HCT116 (cell line): Measurements from ENCODE around the gene MISP. TPM values are rescaled to one million over a fixed set of nuclear protein-coding genes. Genes with fewer than 3 reads are reported as not detected.

ENCODE experiments used
- microRNA counts: library from miRNA; unstranded; fragments of <30 nt; microRNA quantifications from one replicate; lab custom pipeline; 2015
- microRNA-seq: library from miRNA; unstranded; fragments of <30 nt; microRNA quantifications from one replicate; pipeline ENCODE4, GENCODE V29; 2016; ENCODE audit warnings: borderline number of aligned reads
- total RNA-seq: library from RNA; stranded (reverse); gene quantifications from one replicate; pipeline ENCODE4 v1.2.1, GENCODE V29; 2021; ENCODE audit not compliant: unreplicated experiment

MISP gene
- total RNA-seq, 1 experiment from 2014 or later, result 38.2 TPM

MicroRNAs within 50 kb of the gene (microRNA counts, 767-probe panel; counts per million panel counts)
- microRNA hsa-miR-3187-3p (lab: Ali Mortazavi, UCI), result not detected

Small RNA genes lying within 50 kb of the gene (microRNA-seq; reads per million reads assigned to microRNA genes)
- gene MIR3187 (35.9 reads per million, percentile 50 among the genes with 10 or more reads in this experiment), gene MIR4745 (8.1 reads per million, percentile 22 among the genes with 10 or more reads in this experiment)

Other genes with a start within 250 kb of the MISP start
- 19.1 TPM for gene TPGS1, start 243.6 kb upstream of the MISP start, total RNA-seq
- gene CDC34, start 219.4 kb upstream of the MISP start, total RNA-seq, result 87.4 TPM
- 0.59 TPM for gene GZMM, start 207.1 kb upstream of the MISP start, total RNA-seq
- gene BSG, start 178.5 kb upstream of the MISP start, total RNA-seq, result 603 TPM
- gene HCN2, start 161.2 kb upstream of the MISP start, total RNA-seq, result 2.4 TPM
- 138 TPM for gene POLRMT, start 117.6 kb upstream of the MISP start, total RNA-seq
- 1.5 TPM for gene FGF22, start 111.2 kb upstream of the MISP start, total RNA-seq
- gene RNF126, start 87.9 kb upstream of the MISP start, total RNA-seq, result 93.8 TPM
- 29.1 TPM for gene FSTL3, start 74.7 kb upstream of the MISP start, total RNA-seq
- gene PRSS57, start 55.7 kb upstream of the MISP start, total RNA-seq, result not detected
- 43.7 TPM for gene PALM, start 42.2 kb upstream of the MISP start, total RNA-seq
- gene PTBP1, start 46.3 kb downstream of the MISP start, total RNA-seq, result 676 TPM
- gene PLPPR3, start 70.8 kb downstream of the MISP start, total RNA-seq, result 0.27 TPM
- not detected for gene AZU1, start 76.7 kb downstream of the MISP start, total RNA-seq
- gene PRTN3, start 89.9 kb downstream of the MISP start, total RNA-seq, result 2.7 TPM
- not detected for gene ELANE, start 101.2 kb downstream of the MISP start, total RNA-seq
- gene CFD, start 108.6 kb downstream of the MISP start, total RNA-seq, result 80.2 TPM
- 73.6 TPM for gene MED16, start 142.1 kb downstream of the MISP start, total RNA-seq
- gene RNU6-9, start 142.4 kb downstream of the MISP start, total RNA-seq, result not detected
- 92.3 TPM for gene R3HDM4, start 162.1 kb downstream of the MISP start, total RNA-seq
- gene KISS1R, start 166.2 kb downstream of the MISP start, total RNA-seq, result 5.9 TPM
- gene ARID3A, start 174.9 kb downstream of the MISP start, total RNA-seq, result 21.8 TPM
- gene WDR18, start 233.2 kb downstream of the MISP start, total RNA-seq, result 124 TPM
- gene GRIN3B, start 249.3 kb downstream of the MISP start, total RNA-seq, result 0.69 TPM